ENCODE data around the gene PPHLN1.

Gene PPHLN1

DNA sequence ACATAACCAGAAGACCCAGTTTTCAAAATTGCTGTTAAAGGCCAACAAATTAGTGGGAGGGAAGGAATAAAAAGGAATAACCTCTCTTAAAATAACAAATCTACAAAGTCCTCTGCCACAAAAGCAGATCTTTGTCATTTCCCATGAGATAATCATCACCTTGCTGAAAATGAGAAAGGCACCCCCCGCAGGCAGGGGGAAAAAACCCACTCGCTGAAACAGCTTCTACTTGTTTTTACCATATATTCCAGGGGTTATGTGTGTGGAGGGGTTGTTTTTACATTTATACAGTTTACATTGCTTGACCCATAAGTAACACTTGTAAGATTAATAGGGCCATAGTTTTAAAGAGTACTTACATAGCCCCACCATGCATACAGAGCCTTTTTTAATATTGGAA is 132.6 kb downstream of the PPHLN1 start:
- H3K4me3 ChIP-seq (ENCODE audit: low read length): no peak overlapping the region
- TF ChIP-seq ZNF274 (IDR thresholded peaks at IDR 0.05; ENCODE audit: low read depth, low read length): no peak

DNA sequence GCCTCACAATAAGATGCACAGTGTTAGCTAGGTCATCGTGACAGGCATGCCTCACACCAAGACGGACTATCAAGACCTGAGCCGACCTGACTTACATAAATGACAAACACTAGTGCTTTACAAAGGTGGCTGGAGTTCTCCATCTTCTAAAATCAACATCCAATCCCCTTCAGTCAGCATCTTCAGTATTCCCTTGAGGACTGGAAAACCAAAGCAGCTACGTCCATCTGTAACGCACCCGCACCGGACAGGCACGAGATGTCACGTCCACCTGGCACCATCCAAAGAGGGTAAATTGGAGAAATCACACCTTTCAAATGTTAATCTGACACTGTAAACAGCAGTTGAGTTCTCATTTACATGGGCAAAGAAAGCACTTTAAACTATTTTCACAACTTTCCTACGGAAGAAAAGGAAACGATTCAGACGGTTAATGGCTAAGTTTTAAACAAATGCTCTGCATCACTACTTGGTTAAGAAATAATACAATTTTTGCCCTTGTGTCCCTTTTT is 133.4 kb downstream of the PPHLN1 start:
- no peak for TF ChIP-seq ZNF274 (IDR thresholded peaks at IDR 0.05; ENCODE audit: low read depth, low read length)
- H3K4me3 ChIP-seq (ENCODE audit: low read length): no peak overlapping the region

DNA sequence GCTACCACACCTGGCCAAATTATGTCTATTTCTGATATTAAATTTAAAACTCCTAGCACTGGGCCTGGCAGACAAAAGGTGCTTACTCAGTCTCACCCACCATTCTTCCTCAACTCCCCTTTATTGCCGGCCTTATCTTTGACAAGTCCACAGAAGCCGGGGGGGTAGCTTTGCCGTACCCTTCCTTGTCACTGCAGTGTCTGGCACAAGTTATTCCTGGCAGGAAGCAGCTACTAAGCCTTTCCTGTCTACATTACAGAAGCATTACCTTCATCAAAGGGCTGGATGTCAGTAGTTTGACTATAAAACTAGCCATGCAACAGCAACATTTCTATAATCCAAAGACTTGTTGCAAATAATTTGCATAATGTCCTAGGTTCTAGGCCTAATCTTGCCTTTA is 136.5 kb downstream of the PPHLN1 start:
- no peak for TF ChIP-seq ZNF274 (IDR thresholded peaks at IDR 0.05; ENCODE audit: low read depth, low read length)
- H3K4me3 ChIP-seq (ENCODE audit: low read length): no peak overlapping the region

DNA sequence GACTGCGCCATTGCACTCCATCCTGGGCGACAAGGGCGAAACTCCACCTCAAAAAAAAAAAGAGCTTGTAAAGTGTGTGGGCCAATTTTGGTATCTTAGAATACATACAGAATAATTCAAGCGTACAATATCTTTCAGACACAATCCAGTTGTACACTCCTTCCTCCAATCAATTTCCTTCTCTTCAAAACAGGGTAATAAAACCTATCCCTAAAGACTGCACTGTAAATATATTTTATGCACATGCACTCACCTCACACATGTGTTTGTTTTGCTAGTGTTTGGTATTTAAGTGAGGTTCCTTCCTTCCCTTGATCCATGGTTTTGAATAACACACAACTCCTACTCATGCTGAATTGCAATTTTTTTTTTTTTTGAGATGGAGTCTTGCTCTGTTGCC is 137.7 kb downstream of the PPHLN1 start:
- TF ChIP-seq ZNF274 (IDR thresholded peaks at IDR 0.05; ENCODE audit: low read depth, low read length): no peak
- no peak overlapping the region for H3K4me3 ChIP-seq (ENCODE audit: low read length)

DNA sequence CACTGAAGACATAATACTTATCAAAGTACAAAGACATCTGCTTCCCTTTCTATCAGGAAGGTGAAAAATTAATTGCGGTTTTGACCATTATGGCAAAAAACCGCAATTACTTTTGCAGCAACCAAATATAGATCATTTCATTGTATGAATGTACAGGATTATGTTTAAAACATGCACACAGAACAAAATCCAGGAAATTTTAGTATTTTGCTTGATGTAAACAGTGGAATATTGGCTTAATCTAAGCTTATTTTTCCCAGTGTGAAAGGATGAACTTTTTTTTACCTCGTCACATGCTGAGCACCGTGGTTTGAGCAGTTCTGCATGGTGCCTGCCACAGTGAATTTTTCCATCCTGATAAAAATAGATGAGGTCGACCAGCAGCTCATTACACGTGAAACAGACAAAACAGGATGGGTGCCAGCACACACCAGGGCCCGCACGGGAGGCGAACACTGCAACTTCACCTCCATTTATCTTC is 142.4 kb downstream of the PPHLN1 start:
- TF ChIP-seq ZNF274 (IDR thresholded peaks at IDR 0.05; ENCODE audit: low read depth, low read length): no peak
- peak overlapping the region; percentile 73; the same call in 1 of the 2 replicates for H3K4me3 ChIP-seq (ENCODE audit: low read length)

DNA sequence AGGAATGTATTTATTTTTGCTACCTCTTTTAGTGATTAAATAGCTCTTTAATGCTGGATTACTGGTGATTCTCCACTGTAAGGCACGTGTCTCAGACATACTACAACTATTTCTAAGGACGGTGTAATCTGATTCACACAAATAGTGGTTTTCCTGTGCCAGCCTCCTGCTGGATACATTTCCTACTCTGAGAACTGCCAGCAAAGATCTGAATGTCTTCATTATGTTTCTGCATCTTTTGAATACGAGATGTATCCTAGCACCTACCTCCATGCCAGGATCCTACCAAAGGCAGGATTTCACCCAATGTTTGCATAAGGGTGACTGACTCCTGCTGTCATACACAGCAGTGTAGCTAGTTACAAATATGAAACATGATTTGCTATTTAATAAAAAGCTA is 143.0 kb downstream of the PPHLN1 start:
- no peak for TF ChIP-seq ZNF274 (IDR thresholded peaks at IDR 0.05; ENCODE audit: low read depth, low read length)
- H3K4me3 ChIP-seq (ENCODE audit: low read length): peak overlapping the region; percentile 73; the same call in 1 of the 2 replicates

DNA sequence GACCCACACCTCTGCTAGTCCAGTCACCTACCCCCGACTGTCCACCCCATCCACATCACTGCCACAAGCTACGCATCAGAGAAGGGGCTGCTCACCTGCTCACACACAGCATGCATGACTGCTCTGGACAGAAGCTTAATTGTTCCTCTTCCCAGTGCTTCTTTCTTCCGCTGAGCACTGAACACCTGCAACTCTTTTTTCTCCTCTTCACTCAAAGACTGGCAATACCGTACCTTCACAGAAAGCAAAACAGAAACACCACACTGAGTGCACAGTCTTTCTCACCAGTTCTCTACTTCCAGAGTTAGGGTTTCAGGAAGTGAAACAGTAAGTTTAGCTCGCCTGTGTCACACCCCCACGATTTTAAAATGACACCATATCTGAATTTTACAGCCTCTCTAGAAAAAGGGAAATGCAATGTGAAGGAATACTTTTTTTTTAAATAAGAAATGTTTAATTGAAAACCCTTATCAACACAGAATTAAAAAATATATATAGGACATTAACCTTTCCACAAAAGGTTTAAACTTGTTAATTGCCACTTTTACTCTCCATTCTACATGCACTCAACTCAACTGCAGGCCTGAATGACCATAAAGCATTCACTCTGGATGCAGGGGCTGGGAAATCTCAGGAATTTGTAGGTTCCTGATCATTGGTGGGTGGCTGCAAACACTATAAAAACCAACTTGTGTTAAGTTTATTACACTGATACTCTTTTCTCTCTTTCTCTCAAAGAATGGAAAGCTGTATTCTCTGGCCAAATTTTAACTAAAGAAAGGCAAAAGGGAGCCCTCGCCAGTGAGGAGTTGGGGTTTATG is 143.6 kb downstream of the PPHLN1 start:
- H3K4me3 ChIP-seq (ENCODE audit: low read length): peak overlapping the region; percentile 73; the same call in 1 of the 2 replicates
- no peak for TF ChIP-seq ZNF274 (IDR thresholded peaks at IDR 0.05; ENCODE audit: low read depth, low read length)

DNA sequence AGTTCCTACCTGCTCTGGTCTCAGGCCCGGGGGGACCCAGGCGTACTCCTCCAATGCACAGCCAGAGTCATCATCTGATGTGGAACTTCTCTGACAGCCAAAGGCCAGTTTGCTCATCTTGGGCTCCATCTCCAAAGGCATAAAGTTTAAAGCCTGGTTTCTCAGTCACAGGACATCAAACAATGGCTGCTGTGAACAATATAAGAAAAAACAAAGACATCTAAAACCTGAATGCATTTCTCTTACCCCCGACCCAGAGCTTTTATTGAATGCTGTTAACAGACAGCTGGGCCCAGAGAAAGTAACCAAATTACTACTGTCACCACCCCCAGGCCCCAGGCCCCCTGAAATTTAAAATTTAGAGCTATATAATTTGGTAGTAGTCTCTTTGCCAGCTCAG is 146.4 kb downstream of the PPHLN1 start:
- no peak for TF ChIP-seq ZNF274 (IDR thresholded peaks at IDR 0.05; ENCODE audit: low read depth, low read length)
- no peak overlapping the region for H3K4me3 ChIP-seq (ENCODE audit: low read length)

DNA sequence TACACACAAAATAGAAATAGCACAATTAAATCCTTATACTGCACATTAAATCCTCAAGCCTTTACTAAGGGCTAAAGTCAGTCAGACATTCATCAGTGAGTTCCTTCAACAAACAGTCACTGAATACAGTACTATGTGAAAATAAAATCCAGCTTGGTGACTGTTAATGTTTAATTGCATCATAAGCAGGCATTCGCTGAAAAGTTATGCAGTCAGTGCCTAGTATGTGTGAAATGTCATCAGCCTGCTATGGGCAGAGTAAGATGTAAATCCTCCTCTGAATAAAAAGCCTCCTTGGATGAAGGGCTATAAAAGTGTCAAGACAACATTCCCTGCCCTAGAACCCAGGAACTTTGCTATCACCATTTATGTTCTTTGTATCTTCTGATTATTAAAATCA is 147.2 kb downstream of the PPHLN1 start:
- no peak for TF ChIP-seq ZNF274 (IDR thresholded peaks at IDR 0.05; ENCODE audit: low read depth, low read length)
- no peak overlapping the region for H3K4me3 ChIP-seq (ENCODE audit: low read length)

DNA sequence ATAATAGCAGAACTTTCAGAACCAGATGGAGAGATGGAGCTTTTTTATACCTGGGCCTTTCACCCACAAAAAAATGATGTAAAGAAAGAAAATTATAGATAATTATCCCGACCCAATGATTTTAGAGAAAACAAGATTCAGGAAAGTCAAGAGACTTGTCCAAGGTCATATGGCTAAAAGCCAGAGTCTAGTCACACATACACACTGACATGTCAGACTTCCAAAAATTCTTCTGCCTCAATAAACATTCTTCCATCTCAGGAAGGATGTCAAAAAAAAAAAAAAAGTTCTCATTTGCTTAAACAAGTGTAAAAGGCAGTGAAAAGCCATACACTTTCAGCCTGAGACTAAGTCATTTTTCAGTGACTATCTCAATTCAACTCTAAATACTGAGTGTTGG is 147.6 kb downstream of the PPHLN1 start:
- TF ChIP-seq ZNF274 (IDR thresholded peaks at IDR 0.05; ENCODE audit: low read depth, low read length): no peak
- no peak overlapping the region for H3K4me3 ChIP-seq (ENCODE audit: low read length)

DNA sequence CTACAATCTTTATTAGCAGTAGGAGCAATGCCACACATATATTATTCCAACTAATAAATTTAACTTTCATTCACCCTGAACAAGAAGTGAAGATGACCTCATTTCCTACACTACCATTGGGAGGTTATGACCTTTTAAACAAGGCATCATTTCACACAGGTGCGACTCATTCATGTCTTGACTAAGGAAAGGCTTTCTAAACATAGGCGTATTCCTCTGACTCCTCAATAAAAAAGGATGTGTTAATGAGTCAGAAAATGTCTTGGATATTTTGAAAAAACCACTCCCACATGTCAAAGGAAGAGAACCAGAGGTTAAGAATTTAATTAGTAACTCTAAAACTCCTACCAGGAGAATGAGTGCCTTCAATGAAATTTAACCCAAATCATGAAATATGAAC is 148.4 kb downstream of the PPHLN1 start:
- H3K4me3 ChIP-seq (ENCODE audit: low read length): no peak overlapping the region
- no peak for TF ChIP-seq ZNF274 (IDR thresholded peaks at IDR 0.05; ENCODE audit: low read depth, low read length)

DNA sequence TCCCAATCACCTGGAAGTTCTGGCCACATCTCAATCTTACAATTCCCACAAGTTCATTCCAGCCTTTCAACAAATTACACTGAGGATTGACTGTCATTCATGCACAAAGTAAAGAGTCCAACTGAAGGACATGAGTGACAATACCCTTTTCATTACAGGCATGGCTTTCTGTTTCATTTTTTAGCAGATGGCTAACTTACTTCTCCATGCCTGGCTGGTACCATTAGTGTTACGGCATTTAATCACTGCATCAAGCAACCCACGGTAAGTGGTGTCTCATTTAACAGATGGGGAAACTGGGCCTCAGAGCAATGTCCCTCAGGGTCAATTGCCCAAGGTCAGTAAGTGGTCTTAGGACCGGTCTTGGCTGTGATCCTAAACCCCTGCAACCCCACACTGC is 149.1 kb downstream of the PPHLN1 start:
- H3K4me3 ChIP-seq (ENCODE audit: low read length): no peak overlapping the region; the same call in 1 of the 2 replicates
- TF ChIP-seq ZNF274 (IDR thresholded peaks at IDR 0.05; ENCODE audit: low read depth, low read length): no peak

DNA sequence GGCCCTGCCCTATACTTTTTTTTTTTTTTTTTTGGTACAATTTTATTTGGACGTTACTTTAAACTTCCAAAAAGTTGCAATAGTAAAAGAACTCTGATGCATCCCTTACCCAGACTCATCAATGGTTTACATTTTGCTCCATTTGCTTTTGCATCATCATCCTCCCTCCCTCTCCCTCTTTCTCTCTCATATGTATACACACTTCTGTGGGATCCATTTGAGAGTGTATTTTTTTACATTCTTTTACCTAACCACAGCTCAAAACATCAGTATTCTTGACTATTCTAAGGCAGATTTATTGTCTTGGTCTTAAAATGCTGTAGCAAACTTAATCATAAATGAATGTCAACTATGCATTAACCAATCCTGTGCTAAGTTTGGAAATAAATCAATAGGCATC is 152.0 kb downstream of the PPHLN1 start:
- TF ChIP-seq ZNF274 (IDR thresholded peaks at IDR 0.05; ENCODE audit: low read depth, low read length): no peak
- no peak overlapping the region for H3K4me3 ChIP-seq (ENCODE audit: low read length)

DNA sequence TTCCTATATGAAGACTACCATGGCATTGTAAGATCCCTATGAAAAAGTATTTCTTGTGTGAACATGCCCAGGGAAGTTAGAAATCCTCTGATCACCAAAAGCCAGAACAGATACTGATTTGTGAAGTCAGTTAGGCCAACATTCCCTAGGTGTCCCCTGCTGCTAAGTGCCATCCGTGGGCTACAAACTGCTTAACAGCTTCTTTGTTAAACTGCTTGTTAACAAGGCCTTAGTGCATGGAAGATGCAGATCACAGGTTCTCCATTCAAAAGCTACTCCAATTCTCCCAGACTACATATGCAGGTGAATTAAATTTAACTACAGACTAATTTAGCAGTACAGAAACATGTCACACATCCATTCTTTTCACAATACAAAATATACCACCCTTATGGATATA is 155.4 kb downstream of the PPHLN1 start:
- no peak overlapping the region for H3K4me3 ChIP-seq (ENCODE audit: low read length)
- no peak for TF ChIP-seq ZNF274 (IDR thresholded peaks at IDR 0.05; ENCODE audit: low read depth, low read length)

DNA sequence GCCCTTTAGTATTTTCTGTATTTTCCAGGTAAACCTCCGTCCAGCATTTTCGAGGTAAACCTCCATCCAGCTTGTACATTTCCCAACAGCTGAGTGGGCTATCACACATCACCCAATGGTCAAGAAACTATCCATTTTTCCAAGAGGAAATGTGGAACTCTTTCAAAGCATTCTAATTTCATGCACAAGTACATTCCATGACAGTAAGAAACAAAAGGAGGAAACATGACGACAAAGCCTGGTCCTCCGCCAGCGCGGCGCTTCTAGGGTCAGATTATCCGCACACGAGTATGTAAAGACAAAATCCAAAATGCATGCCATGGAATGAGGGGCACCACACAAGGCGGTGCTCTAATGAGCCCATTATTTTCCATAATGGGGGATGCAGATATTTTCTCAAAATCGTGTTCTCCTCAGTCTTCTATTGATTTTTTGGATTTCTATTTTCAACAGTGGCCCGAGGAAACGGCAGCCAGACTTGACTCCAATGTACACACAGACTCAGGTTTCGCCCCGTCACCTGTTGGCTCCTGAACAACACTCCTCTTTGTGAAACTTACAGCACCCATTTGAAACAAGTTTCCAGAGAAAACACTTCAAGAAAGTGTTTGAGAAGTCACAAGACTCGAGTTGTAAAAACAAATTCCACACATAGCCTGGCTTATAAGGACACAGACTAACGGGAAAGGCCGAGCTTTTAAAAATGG is 156.2 kb downstream of the PPHLN1 start:
- no peak for TF ChIP-seq ZNF274 (IDR thresholded peaks at IDR 0.05; ENCODE audit: low read depth, low read length)
- H3K4me3 ChIP-seq (ENCODE audit: low read length): peak overlapping the region; percentile 75; the same call in 1 of the 2 replicates

All from GM08714 (cell line).